GM20431 (cell line): Measurements from ENCODE around the gene FRMD4A.
"Not testable (repeated sequence)": the region's sequence is repeated elsewhere in the genome, so short reads cannot be mapped to it uniquely, and the experiment has no call there.

Experiments
- in situ Hi-C: fragments of 300-500 bp; cut with MseI, MboI; formaldehyde crosslinking; loops from one replicate; pipeline ENCODE4 v1.15.0; 2020; ENCODE audit warnings: low sequenced_read_pairs; ENCODE audit not compliant: unreplicated experiment

The FRMD4A gene

GRCh38 chr10:13942035-13942434 lies 388.7 kb downstream of the FRMD4A start:
- in situ Hi-C loops = no loop called here

GRCh38 chr10:13939391-13939790 lies 391.3 kb downstream of the FRMD4A start:
- in situ Hi-C loops = no loop called here

- in situ Hi-C loops = no loop called here
Measured at GRCh38 chr10:13938950-13939349, 391.8 kb downstream of the FRMD4A start.

GRCh38 chr10:13936826-13937225 lies 393.9 kb downstream of the FRMD4A start:
- in situ Hi-C loops = no loop called here

GRCh38 chr10:13930120-13930519 lies 400.6 kb downstream of the FRMD4A start:
- in situ Hi-C loops = no loop called here

- in situ Hi-C loops = no loop called here
Measured at GRCh38 chr10:13928451-13928850, 402.3 kb downstream of the FRMD4A start.

GRCh38 chr10:13925971-13926780 lies 404.5 kb downstream of the FRMD4A start:
- in situ Hi-C loops = no loop called here

GRCh38 chr10:13924040-13924725 lies 406.5 kb downstream of the FRMD4A start:
- in situ Hi-C loops = no loop called here

- in situ Hi-C loops = no loop called here
Measured at GRCh38 chr10:13922586-13922985, 408.1 kb downstream of the FRMD4A start.

GRCh38 chr10:13921941-13922340 lies 408.8 kb downstream of the FRMD4A start:
- in situ Hi-C loops = no loop called here

- in situ Hi-C loops = not testable (repeated sequence)
Measured at GRCh38 chr10:13921131-13921530, 409.6 kb downstream of the FRMD4A start.

- in situ Hi-C loops = no loop called here
Measured at GRCh38 chr10:13920465-13920864, 410.3 kb downstream of the FRMD4A start.

- in situ Hi-C loops = no loop called here
Measured at GRCh38 chr10:13920031-13920430, 410.7 kb downstream of the FRMD4A start.

- in situ Hi-C loops = no loop called here
Measured at GRCh38 chr10:13917791-13918190, 412.9 kb downstream of the FRMD4A start.

- in situ Hi-C loops = no loop called here
Measured at GRCh38 chr10:13916384-13916947, 414.3 kb downstream of the FRMD4A start.

- in situ Hi-C loops = no loop called here
Measured at GRCh38 chr10:13915710-13916109, 415.0 kb downstream of the FRMD4A start.

GRCh38 chr10:13913897-13914296 lies 416.8 kb downstream of the FRMD4A start:
- in situ Hi-C loops = no loop called here

- in situ Hi-C loops = no loop called here
Measured at GRCh38 chr10:13911821-13912520, 418.8 kb downstream of the FRMD4A start.

- in situ Hi-C loops = no loop called here
Measured at GRCh38 chr10:13909516-13910258, 421.0 kb downstream of the FRMD4A start.

- in situ Hi-C loops = no loop called here
Measured at GRCh38 chr10:13908475-13908874, 422.2 kb downstream of the FRMD4A start.
